Ascending aorta (tissue), 2 donors: ENCODE results near the gene EDIL3. TPM values are rescaled to one million over a fixed set of nuclear protein-coding genes. Genes with fewer than 3 reads are reported as not detected.

Experiments
- DNase-seq, 2 donors: peaks; one replicate each; pipeline ENCODE4 v3.0.0-alpha.2; 2019; ENCODE audit warnings: low spot score in 2 of 2
- H3K27ac ChIP-seq, 2 donors: fragments of 200-600 bp; sonication (generic); one replicate each; pipeline ENCODE4 v1.5.1; 2016 to 2017; ENCODE audit warnings: mild to moderate bottlenecking in 1 of 2
- H3K27me3 ChIP-seq: fragments of 200-600 bp; sonication (generic); one replicate; pipeline ENCODE4 v1.5.1; 2017
- H3K36me3 ChIP-seq, 2 donors: fragments of 200-600 bp; sonication (generic); one replicate each; pipeline ENCODE4 v1.5.1; 2016
- H3K4me1 ChIP-seq, 2 donors: fragments of 200-600 bp; sonication (generic); one replicate each; pipeline ENCODE4 v1.5.1; 2016 to 2017; ENCODE audit warnings: mild to moderate bottlenecking in 1 of 2
- H3K4me3 ChIP-seq, 2 donors: fragments of 200-600 bp; sonication (generic); one replicate each; pipeline ENCODE4 v1.5.1; 2016 to 2017; ENCODE audit warnings: mild to moderate bottlenecking in 1 of 2
- H3K9me3 ChIP-seq, 2 donors: fragments of 200-600 bp; sonication (generic); one replicate each; pipeline ENCODE4 v1.5.1; 2016
- intact Hi-C: fragments of 100-400 bp; cut with DNase I; formaldehyde crosslinking; loops from one replicate; pipeline ENCODE4 v1.15.1; 2023
- total RNA-seq: library from RNA; depleted of rRNA; stranded (reverse); fragments of >200 nt; gene quantifications from one replicate; pipeline ENCODE4 v1.1.0, GENCODE V29; 2016
- TF ChIP-seq, protein P1 (sequence below), 3 experiments: fragments of 200-600 bp in 2 of 3; fragments of 450-650 bp in 1 of 3; sonication (generic) in 2 of 3; IDR thresholded peaks; one replicate each; pipeline ENCODE4 v1.5.1; 2016 to 2019; ENCODE audit warnings: antibody characterized with exemption in 3 of 3, mild to moderate bottlenecking in 1 of 3, moderate library complexity in 1 of 3

Gene EDIL3
- total RNA-seq, 1 donor from 2014 or later = 68.1 TPM

DNA sequence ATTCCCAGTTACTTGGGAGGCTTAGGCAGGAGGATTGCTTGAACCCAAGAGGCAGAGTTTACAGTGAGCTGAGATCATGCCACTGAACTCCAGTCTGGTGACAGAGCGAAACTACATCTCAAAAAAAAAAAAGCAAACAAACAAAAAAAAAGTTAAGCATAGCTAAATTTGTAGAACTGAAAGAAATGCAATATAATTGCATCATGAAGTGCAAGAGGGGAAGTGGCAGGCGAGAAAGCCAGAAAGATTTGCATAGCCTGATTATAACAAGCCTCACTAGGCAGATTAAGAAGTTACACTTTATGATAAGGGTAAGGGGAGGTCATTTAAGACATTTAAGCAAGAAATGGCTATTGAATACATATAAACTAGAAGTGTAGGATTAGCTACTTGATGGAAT, 187.1 kb downstream of the EDIL3 start:
- Histone ChIP-seq H3K9me3 (no peaks in the 10 kb centered on the region), H3K4me3 (no peak overlapping the region), H3K36me3 (no peaks in the 10 kb centered on the region), H3K27ac (no peak overlapping the region), H3K27me3 (no peaks in the 10 kb centered on the region), H3K4me1 (no peaks in the 10 kb centered on the region)
- no peak for DNase-seq
- TF ChIP-seq, protein P1, sequence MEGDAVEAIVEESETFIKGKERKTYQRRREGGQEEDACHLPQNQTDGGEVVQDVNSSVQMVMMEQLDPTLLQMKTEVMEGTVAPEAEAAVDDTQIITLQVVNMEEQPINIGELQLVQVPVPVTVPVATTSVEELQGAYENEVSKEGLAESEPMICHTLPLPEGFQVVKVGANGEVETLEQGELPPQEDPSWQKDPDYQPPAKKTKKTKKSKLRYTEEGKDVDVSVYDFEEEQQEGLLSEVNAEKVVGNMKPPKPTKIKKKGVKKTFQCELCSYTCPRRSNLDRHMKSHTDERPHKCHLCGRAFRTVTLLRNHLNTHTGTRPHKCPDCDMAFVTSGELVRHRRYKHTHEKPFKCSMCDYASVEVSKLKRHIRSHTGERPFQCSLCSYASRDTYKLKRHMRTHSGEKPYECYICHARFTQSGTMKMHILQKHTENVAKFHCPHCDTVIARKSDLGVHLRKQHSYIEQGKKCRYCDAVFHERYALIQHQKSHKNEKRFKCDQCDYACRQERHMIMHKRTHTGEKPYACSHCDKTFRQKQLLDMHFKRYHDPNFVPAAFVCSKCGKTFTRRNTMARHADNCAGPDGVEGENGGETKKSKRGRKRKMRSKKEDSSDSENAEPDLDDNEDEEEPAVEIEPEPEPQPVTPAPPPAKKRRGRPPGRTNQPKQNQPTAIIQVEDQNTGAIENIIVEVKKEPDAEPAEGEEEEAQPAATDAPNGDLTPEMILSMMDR (IDR thresholded peaks at IDR 0.05) = no peak
- intact Hi-C loops = no loop called here

DNA sequence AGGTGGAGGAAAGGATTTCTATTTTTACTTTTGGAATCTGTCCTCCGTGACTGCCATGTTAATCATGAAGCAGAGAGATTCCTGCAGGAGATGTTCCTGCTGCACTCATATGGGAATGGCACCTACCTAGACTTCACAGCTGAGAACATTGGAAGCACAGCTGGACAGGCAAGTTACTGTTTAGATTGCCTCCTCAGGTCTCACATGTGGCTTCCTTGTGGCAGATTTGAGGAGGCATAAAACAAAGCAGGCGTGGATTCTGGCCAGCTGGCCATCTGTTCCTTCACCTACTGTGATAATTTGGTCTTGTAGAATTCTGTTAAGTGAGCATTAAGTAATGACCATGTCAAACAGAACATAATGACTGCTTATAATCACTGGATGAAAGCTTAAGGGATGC, 193.4 kb downstream of the EDIL3 start:
- Histone ChIP-seq H3K4me1 (no peaks in the 10 kb centered on the region), H3K9me3 (no peaks in the 10 kb centered on the region), H3K27me3 (no peaks in the 10 kb centered on the region), H3K36me3 (no peaks in the 10 kb centered on the region), H3K4me3 (no peak overlapping the region), H3K27ac (no peak overlapping the region)
- TF ChIP-seq, protein P1 (IDR thresholded peaks at IDR 0.05) = no peak
- DNase-seq = no peak
- intact Hi-C loops = no loop called here

DNA sequence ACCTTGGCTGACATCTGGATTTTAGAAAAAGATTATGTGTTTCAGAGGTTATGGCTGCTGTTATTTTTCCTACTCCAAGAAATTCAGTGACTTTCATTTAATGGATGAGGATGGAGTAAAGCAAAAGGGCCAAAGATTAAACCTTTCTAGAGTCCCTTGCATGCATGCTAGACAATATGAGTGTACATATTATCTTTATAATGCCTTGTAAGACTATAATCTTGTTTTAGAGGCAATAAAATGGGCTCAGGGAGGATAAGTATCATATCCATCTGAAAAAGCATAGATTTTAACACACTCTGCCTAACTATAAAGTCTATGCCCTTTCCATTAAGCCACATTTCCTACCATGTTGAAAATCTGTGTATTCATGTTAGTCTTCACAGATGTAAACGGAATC, 199.8 kb downstream of the EDIL3 start:
- DNase-seq = no peak
- intact Hi-C loops = no loop called here
- no peaks in the 10 kb centered on the region for H3K27me3 ChIP-seq
- H3K27ac ChIP-seq = no peak overlapping the region
- H3K4me3 ChIP-seq = no peak overlapping the region
- H3K4me1 ChIP-seq = no peaks in the 10 kb centered on the region
- TF ChIP-seq, protein P1 (IDR thresholded peaks at IDR 0.05) = no peak
- H3K9me3 ChIP-seq = no peaks in the 10 kb centered on the region
- no peaks in the 10 kb centered on the region for H3K36me3 ChIP-seq

- Histone ChIP-seq H3K4me1 (no peaks in the 10 kb centered on the region), H3K27ac (no peak overlapping the region), H3K27me3 (no peaks in the 10 kb centered on the region), H3K4me3 (no peak overlapping the region), H3K36me3 (no peaks in the 10 kb centered on the region), H3K9me3 (no peaks in the 10 kb centered on the region)
- no peak for DNase-seq
- TF ChIP-seq, protein P1 (IDR thresholded peaks at IDR 0.05) = no peak
- intact Hi-C loops = no loop called here
Measured at GRCh38 chr5:84181093-84181492, 203.6 kb downstream of the EDIL3 start.

- Histone ChIP-seq H3K4me3 (no peak overlapping the region), H3K36me3 (no peaks in the 10 kb centered on the region), H3K4me1 (no peaks in the 10 kb centered on the region), H3K27me3 (no peaks in the 10 kb centered on the region), H3K9me3 (no peaks in the 10 kb centered on the region), H3K27ac (no peak overlapping the region)
- TF ChIP-seq, protein P1 (IDR thresholded peaks at IDR 0.05) = no peak
- DNase-seq = no peak
- intact Hi-C loops = no loop called here
Measured at GRCh38 chr5:84168841-84169240, 215.8 kb downstream of the EDIL3 start.

GRCh38 chr5:84163671-84164070, 221.0 kb downstream of the EDIL3 start:
- Histone ChIP-seq H3K4me1 (no peaks in the 10 kb centered on the region), H3K27me3 (no peaks in the 10 kb centered on the region), H3K36me3 (no peaks in the 10 kb centered on the region), H3K4me3 (no peak overlapping the region), H3K27ac (no peak overlapping the region), H3K9me3 (no peaks in the 10 kb centered on the region)
- TF ChIP-seq, protein P1 (IDR thresholded peaks at IDR 0.05) = no peak
- no peak for DNase-seq
- intact Hi-C loops = no loop called here
